Measurements from ENCODE around the gene CALML5. TPM values are rescaled to one million over a fixed set of nuclear protein-coding genes. Genes with fewer than 3 reads are reported as not detected.
A peak's percentile ranks its signal among the peaks of the same experiment; 100 is the strongest.

The CALML5 gene
- total RNA-seq, 1 donor from 2014 or later: not detected

- no peak for TF ChIP-seq CTCF (IDR thresholded peaks at IDR 0.05; ENCODE audit: borderline replicate concordance)
Measured at GRCh38 chr10:5545426-5545777, 46.0 kb upstream of the CALML5 start.

GRCh38 chr10:5545011-5545410 is 45.6 kb upstream of the CALML5 start:
- Histone ChIP-seq H3K36me3 (no peaks in the 10 kb centered on the region), H3K9me3 (replicated peaks) (peaks cover 34% of the 10 kb centered on the region), H3K27me3 (ENCODE audit: low read depth) (no peaks in the 10 kb centered on the region), H3K4me3 (no peak overlapping the region), H3K4me1 (peaks cover 36% of the 10 kb centered on the region), H3K27ac (replicated peaks) (peak overlapping the region; percentile 67)
- DNase-seq: no peak
- intact Hi-C loops (cut with micrococcal nuclease): no loop called here
- TF ChIP-seq CTCF (IDR thresholded peaks at IDR 0.05; ENCODE audit: borderline replicate concordance): no peak

More at GRCh38 chr10:5545426-5545777, 46.0 kb upstream of the CALML5 start:
- H3K4me3 ChIP-seq: no peak overlapping the region
- no peaks in the 10 kb centered on the region for H3K27me3 ChIP-seq (ENCODE audit: low read depth)
- H3K9me3 ChIP-seq (replicated peaks): peaks cover 34% of the 10 kb centered on the region
- peaks cover 36% of the 10 kb centered on the region for H3K4me1 ChIP-seq
- intact Hi-C loops (cut with micrococcal nuclease): no loop called here
- no peaks in the 10 kb centered on the region for H3K36me3 ChIP-seq
- DNase-seq: no peak
- H3K27ac ChIP-seq (replicated peaks): peak overlapping the region; percentile 67

- no peak for DNase-seq
- Histone ChIP-seq H3K4me1 (peaks cover 36% of the 10 kb centered on the region), H3K36me3 (no peaks in the 10 kb centered on the region), H3K9me3 (replicated peaks) (peaks cover 34% of the 10 kb centered on the region), H3K27ac (replicated peaks) (no peak overlapping the region), H3K4me3 (no peak overlapping the region), H3K27me3 (ENCODE audit: low read depth) (no peaks in the 10 kb centered on the region)
- intact Hi-C loops (cut with micrococcal nuclease): no loop called here
- TF ChIP-seq CTCF (IDR thresholded peaks at IDR 0.05; ENCODE audit: borderline replicate concordance): no peak
Measured at GRCh38 chr10:5544216-5544805, 44.9 kb upstream of the CALML5 start.

DNA sequence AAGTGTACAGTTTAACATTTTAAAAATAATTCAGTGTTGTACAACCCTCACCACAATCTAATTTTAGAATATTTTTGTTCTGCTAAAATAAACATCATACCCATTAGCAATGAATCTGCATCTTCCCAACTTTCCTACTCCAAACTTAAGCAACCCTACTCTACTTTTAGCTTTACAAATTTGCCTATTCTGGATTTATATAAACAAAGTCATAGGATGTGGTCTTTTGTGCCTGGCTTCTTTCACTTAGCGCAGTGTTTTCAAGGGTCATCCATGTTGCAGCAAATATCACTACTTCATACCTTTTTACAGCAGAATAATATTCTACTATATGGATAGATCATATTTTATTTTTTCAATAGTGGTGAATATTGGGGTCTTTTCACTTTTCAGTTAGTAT is 44.3 kb upstream of the CALML5 start:
- no peak for DNase-seq
- Histone ChIP-seq H3K27ac (replicated peaks) (no peak overlapping the region), H3K9me3 (replicated peaks) (peaks cover 34% of the 10 kb centered on the region), H3K4me1 (peaks cover 31% of the 10 kb centered on the region), H3K27me3 (ENCODE audit: low read depth) (no peaks in the 10 kb centered on the region), H3K36me3 (no peaks in the 10 kb centered on the region), H3K4me3 (no peak overlapping the region)
- intact Hi-C loops (cut with micrococcal nuclease): no loop called here
- no peak for TF ChIP-seq CTCF (IDR thresholded peaks at IDR 0.05; ENCODE audit: borderline replicate concordance)

GRCh38 chr10:5542100-5542499 is 42.7 kb upstream of the CALML5 start:
- H3K9me3 ChIP-seq (replicated peaks): peaks cover 34% of the 10 kb centered on the region
- no peaks in the 10 kb centered on the region for H3K27me3 ChIP-seq (ENCODE audit: low read depth)
- DNase-seq: no peak
- no peak overlapping the region for H3K4me3 ChIP-seq
- TF ChIP-seq CTCF (IDR thresholded peaks at IDR 0.05; ENCODE audit: borderline replicate concordance): no peak
- H3K36me3 ChIP-seq: no peaks in the 10 kb centered on the region
- H3K27ac ChIP-seq (replicated peaks): no peak overlapping the region
- H3K4me1 ChIP-seq: peaks cover 16% of the 10 kb centered on the region
- intact Hi-C loops (cut with micrococcal nuclease): no loop called here

Data from left ventricle myocardium inferior (tissue), 1 donor.